Activated T-helper 1 cell treated with Interleukin-2 at 50 U/mL for 16 hours (primary cell): ENCODE data around the gene NARF.
"Not testable (repeated sequence)": the region's sequence is repeated elsewhere in the genome, so short reads cannot be mapped to it uniquely, and the experiment has no call there.

Source experiments
- DNase-seq: peaks from one replicate; pipeline ENCODE4 v3.0.0-alpha.2; 2020; ENCODE audit warnings: low read depth

The NARF gene

DNA sequence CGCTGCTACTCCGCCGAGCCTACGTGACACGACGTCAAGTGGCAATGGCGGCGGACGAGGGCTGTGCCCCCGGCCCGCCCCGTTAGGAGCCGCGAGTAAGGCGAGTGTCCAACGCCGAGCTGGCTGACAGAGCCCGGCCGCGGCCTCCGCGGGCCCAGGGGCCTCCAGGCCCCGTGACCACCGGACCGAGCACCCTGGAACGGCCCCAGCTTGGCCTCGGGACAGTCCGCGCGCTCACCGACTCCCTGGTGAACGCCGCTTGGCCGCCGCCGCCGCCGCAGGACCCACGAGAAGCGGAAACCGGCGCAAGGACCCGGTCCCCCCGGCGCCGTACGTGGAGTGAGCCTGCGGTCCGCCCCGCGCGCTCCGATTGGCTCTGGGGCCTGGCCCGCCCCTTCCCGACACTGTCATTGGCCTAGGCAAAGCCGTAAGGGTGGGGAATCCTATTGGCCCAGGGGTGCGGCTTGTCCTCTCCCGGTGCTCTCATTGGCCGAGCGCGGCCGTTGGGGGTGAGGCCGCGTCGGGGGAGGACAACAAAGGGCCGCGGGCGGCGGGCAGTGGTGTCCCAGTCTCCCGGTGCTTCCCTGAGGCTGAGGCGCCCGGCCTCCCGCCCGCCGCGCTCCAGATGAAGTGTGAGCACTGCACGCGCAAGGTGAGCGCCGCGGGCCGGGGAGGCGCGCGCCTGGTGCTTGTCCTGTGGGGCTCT lies at the start of gene NARF:
Gene NARF (plus strand): TSS at position 563 of the 706 bp plus-strand sequence. CDS start 63 bp downstream, at position 626.
- DNase-seq = peak; percentile 96

DNA sequence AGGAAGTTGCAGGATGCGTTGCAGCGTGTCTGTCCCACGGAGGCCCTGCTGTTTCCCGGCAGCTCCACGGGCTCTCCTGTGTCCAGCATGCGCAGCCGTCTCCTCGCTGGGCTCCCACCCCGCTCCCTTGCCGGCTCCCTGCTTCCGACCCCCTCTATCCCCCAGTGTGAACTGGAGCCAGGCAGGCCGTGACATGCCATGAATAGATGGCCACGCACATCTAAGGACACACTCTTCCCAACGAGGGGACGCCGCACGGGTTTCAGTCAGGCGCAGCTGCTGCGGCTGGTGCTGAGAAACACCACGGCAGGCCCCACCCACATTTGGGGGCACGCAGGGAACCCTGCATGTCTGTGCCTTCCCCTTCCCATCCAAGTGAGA lies 49.6 kb upstream of the NARF start:
- DNase-seq = no peak

DNA sequence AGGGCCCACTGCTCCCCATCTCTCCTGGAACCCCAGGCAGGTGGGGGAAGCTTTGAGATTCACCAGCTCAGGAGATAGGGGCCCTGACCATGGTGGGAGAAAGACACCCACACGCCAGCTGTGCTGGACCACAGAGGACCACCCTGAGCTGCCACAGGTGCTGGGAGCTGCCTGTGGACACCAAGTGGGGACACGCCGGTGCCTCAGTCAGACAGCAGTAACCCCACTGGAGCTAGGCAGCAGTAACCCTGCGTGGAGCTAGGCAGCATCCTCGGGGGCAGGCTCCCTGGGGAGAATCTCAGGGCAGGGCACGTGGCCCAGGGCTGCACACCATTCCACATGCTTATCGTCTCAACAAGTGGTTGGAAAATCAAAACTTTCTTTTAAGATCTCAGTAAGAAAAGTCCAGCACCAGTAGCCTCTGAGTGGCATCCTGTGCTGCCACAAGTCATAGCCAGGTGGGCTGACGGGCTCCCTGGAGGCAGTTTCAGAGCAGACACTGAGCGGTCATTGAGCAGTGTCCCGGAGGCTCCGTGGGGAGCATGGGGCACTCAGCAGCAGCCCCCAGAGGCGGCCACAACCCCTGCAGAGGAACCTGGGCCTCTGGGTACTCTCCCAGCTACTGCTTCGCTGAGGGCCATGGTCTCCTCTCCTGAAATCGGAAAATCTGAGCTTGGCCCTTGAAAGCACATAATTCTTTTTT lies 48.4 kb upstream of the NARF start:
- no peak for DNase-seq

DNA sequence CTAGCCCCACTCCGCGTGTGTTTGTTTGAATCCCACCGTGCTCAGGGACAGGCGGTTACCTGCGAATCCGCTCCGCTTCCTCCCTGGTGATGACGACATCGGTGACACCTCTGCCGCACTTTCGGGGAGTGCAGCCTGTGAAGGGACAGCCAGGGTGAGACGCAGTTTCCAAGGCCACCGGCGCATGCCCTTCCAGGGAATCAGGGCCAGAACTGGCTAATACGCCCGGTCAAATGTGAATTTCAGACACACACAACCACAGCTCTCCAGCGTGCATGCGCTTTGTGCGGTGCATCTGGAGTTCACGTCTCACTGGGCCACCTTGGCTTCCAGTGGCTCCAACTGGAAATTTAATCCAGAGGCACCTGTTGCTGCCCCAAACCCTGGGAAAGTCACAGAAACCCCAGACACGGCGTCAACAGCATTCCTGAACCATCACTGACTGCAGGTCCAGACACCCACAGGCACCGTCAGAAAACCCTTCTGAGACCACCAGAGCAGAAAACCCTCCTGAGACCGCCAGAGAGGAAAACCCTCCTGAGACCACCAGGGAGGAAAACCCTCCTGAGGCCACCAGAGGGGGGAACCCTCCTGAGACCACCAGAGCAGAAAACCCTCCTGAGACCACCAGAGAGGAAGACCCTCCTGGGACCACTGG lies 47.0 kb upstream of the NARF start:
- no peak for DNase-seq

DNA sequence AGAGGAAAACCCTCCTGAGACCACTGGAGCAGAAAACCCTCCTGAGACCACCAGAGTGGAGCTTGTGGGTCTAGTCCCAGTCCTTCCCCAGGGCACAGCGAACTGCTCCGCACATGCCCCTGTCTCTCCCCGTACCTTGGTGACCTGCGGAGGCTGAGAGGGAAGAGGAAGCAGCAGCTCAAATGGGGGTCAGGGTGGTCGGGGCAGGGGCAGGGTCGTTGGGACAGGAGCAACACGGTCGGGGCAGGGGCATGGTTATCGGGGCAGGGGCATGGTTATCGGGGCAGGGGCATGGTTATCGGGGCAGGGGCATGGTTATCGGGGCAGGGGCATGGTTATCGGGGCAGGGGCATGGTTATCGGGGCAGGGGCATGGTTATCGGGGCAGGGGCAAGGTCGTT lies 46.5 kb upstream of the NARF start:
- DNase-seq = not testable (repeated sequence)

DNA sequence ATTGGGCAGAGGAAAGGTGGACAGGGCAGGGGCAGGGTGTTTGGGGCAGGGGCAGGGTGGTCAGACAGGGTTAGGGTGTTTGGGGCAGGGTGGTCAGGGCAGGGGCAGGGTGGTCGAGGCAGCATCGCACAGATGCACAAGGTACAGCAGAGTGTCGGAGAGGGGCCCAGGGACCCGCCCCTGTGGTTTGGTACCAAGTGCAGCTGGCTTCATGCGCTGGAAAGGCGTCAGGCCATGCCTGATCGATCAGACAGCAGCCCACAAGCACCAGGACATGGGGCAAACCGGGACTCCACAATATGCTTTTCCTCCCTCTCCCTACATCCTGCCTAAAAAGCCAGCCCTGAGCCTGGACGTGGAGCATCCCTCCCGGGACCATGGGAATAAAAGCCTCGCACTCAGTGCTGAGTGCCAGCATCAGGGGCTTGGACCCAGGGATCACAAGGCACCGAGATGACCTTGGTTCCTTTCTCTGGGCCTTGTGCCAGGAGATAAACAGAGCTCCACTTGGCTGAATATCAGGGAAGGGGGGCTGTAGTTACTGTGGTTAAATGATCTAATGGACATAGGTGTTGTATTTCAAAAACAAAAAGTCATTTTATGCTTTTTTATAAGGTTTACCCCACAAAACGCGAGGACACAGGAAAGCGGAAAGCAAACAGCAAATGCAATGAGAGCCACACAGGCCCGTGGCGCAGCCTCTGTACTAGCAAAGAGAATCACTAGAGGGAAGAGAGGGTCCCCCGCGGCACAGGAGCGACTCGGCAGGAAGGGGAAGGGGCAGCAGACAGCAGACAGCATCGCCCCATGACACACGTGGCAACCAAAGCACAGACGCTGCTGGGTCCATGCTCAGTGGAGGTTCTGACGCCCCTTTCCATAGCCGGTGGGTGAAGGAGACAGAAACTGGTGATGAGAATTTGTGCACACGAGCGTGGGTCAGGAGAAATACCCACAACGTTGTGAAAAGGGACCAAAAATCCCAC lies 45.7 kb upstream of the NARF start:
- no peak for DNase-seq

DNA sequence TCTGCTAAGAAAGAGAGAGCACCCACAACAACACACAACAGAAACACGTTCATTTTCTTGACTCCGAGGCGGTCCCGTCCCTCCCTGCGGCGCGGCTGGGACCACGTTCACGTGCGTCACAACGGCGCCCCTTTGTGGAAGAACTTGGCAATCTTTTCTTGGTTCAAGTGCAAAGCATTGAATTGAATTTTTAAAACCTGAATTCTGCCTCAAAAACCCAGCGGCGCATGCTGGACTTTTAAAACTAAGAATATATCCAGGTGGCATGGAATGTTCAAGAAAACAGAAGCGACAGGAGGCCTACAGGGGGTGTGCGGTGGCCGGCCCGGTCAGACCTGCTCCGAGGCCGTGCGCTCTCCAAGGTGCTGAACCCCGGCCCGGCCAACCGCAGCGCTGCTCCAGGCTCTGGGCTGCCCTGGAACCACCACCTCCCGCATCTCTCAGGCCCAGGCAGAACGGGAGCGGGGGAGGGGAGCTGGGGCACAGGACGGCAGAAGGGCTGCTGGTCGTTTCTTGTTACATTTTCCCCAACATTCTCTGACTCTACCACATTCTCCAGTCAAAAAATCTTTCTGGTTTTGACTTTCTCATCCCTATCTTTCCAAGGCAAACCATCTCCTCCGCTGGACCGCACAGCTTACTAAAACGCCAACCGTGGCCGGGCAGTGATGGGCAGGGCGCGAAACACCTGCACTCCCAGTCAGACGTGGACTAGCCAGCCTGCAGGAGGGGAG lies 43.8 kb upstream of the NARF start:
- DNase-seq = peak; percentile 46

DNA sequence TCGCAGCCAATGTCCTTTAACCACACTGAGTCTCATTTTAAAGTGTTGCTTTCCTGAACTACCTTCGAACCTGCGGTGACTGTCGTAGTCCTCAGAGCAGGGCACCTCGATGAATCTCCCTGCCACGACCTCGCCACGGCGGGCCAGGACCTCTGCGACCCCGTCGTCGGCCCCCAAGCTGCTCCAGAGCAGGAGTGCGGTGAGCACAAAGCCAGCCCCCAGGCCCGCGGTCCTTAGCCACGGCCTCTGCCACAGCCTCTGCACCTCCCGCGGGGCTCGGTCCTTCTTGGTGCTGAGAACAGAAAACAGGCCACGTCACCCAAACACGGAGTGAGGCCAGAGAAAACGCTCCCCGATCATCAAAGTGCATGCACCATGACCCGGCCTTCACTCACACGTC lies 43.2 kb upstream of the NARF start:
- no peak for DNase-seq

DNA sequence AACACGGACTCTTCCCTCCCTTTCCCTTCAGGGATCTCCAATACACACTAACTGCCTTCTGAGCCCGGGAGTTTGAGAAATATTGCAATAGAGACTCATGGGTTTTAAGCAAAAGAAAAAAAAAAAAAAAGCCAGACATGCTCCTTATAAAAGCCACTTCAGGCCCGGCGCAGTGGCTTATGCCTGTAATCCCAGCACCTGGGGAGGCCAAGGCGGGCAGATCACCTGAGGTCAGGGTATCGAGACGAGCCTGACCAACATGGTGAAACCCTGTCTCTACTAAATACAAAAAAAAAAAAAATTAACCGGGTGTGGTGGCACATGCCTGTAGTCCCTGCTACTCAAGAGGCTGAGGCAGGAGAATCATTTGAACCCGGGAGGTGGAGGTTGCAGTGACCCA lies 42.8 kb upstream of the NARF start:
- no peak for DNase-seq

DNA sequence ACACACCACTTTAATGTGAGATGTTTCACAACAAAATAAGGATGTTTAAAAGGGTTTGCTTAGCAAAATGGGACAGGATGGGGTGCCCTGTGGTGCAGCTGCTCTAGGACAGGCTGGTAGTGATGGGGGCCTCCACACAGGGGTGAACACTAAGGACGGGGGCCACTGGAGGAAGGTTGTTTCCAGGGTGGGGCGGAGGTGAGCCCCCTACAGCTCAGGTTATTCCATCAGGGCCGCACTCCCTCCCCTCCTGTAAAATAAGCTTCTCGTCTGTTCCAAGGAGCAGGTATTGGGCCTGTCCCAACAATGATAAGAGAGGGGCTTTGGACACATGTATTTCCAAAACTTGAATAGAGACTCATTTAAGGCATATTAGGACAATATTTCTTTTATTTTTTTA lies 42.3 kb upstream of the NARF start:
- DNase-seq = no peak

DNA sequence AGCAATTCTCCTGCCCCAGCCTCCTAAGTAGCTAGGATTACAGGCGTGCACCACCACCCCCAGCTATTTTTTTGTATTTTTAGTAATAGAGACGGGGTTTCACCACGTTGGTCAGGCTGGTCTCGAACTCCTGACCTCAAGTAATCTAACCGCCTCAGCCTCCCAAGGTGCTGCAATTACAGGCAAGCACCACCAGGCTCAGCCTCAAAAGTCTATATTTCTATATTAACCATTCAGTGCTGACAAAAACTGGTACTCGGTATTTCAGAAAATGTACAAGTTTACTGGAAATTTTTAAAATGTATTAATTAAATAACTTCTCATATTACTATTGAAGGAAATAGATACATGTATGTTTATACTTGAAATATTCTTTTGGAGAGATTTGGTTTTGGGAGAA lies 41.8 kb upstream of the NARF start:
- no peak for DNase-seq

DNA sequence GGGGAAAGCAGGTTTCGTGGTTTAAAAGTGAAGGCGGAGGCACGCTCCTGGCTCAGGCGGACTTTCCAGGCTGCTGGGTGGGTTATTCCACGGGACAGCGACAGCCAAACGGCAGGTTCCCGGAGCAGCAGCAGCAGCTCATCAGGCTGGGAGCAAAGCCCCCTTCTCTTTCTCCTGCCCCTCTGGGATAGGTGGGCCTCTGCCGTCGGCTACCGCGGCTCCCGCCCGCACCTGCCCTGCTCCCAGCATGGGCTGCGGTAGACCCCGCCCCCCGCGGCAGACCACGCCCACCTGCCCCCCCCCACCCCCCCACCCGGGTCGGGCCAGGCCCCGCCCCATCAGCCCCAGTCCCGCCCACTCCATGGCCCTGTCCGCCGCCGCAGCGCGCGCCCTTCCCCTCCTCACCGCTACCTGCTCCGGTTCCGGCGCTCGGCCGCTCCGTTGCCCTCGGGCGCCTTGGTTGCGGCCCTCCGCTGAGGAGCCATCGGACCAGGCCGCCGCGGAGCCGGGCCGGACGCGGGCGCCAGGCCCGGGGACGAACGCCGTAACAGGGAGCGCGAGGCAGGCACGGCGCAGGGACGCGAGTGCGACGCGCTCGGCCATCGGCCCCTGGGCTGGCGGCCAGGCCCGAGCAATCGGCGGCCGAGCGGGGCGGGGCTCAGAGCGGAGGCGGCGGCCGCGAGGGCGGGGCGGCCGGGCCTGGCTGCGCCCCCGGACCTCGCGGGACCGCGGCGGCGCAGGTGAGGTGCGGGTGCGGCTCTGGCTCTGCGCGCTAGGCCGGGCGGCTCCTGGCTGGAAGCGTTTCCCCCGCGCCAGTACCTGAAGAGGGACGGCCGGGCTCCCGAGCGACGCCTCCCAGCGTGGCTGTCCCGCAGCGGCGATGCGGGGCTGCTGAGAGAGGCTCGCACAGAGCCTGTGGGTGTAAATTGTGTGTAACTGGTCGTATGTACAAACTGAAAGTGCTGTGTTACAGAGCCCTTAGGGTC lies 40.2 kb upstream of the NARF start, which contains the start of the genes HEXD and OGFOD3:
Gene HEXD (plus strand): TSS at position 347 of the 986 bp plus-strand sequence. CDS start 1,453 bp downstream, outside the sequence.
Gene OGFOD3 (minus strand): TSS at position 586 of the 986 bp plus-strand sequence. CDS start 101 bp downstream, at position 485.
- peak; percentile 81 for DNase-seq

DNA sequence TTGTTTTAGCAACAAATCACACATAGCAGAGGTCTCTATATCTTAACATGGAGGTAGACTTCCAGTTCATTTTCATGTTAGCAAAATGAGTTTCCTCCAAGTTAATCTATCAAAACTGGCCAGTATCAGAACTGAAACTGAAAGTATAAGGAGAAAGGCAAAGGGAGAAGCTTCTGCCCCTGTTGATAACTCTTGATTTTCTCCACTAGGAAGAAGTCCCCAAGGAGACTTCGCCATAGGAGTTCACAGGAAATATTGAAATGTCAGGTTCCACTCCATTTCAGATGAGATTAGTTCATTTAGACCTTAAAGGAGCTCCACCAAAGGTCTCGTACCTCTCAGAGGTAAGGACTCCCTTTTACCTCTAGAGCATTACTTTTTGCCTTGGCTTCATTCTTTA lies 39.0 kb upstream of the NARF start:
- no peak for DNase-seq

DNA sequence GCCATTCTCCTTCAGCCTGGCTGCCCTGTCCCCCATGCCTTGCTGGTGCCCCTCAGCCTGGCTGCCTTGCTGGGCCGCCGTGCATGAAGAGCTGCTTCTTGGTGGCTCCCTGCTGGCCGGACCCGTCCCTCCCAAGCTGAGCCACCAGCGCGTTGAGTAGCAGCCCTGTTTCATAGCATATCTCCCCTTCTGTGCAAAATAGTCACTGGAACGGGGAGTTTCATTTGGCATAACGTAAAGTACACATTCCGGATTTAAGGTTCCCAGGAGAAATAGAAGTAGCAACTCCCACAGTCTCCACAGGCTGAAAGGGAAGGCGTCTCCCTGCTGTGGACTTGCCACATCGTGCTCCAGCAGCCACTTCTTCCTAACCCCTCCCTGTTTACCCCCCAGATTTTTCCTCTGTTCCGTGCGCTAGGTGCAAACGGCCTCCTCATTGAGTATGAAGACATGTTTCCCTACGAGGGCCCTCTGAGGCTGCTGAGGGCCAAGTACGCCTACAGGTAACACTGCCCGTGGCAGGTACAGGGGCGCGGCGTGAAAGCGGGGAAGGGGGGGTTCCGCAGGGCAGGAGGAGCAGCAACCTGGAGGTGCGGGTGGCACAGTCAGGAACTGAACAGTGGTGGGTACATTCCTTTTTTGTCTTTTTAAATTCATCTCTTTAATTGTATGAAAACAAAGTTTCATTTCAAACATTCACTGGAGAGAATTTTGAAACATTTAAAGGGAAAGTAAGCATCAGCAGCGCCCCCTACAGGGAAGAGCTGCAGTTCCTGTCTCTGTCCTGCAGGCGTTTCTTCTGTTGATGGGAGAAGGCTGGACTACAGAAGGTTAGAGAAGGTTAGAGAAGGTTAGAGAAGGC lies 34.3 kb upstream of the NARF start:
- DNase-seq = peak; percentile 16

DNA sequence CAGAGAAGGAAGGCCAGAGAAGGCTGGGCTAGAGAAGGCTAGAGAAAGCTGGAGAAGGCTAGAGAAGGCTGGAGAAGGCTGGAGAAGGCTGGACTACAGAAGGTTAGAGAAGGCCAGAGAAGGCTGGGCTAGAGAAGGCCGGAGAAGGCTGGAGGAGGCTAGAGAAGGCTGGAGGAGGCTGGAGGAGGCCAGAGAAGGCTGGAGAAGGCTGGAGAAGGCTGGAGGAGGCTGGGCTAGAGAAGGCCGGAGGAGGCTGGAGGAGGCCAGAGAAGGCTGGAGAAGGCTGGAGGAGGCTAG lies 33.7 kb upstream of the NARF start:
- DNase-seq = no peak

DNA sequence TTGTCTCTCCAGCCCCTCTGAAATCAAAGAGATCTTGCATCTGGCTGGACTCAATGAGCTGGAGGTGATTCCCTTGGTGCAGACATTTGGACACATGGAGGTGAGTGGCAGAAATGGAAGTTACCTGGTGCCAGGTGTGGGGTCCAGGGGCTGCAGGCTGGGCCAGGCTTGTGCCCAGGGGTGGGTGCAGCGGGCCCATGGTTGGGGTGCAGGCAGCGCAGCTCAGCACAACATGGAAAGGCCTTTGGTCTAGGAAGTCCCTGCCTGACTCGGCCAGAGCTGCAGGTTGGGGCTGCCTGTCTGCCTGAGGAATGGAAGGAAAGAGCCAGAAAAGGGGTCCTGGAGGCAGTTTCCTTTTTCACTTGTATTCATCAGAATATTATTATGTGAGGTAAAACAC lies 30.0 kb upstream of the NARF start:
- DNase-seq = no peak

DNA sequence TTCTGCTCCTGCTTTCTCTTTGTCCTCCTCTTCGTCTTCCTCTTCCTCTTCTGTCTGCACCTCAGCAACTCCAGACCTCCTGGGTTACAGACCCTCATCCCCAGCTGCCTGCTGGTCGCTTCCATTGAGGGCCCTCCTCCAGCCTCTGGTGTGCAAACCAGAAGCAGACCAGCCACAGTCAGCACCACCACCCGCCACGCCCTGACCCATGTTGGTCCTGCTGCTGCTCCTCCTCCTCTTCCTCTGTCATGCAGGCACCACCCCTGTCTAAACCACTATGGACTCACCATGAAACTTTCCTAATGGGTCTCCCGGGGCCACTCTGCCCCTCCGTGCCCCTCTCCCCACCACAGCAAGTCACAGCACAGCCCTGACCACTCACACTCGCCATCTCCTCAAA lies 28.7 kb upstream of the NARF start:
- no peak for DNase-seq

DNA sequence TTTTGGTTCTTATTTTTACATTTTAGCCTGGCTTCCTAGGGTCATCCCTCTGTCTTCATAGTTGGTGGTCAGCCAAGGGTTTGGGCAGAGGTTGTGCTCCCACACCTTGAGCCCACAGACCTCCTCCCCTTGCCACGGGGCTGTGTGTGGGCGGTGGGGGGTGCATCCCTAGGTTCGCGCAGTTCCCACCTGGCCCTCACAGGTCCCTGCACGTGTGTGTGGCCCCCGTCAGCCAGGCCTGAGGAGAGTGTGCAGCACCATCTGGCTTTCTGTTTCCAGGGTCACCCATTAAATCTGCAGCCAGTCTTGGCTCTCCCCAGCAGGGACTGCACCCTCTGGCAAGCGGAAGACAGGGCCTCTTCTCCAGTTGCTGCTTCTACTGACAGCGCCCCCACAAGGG lies 26.5 kb upstream of the NARF start:
- DNase-seq = no peak

DNA sequence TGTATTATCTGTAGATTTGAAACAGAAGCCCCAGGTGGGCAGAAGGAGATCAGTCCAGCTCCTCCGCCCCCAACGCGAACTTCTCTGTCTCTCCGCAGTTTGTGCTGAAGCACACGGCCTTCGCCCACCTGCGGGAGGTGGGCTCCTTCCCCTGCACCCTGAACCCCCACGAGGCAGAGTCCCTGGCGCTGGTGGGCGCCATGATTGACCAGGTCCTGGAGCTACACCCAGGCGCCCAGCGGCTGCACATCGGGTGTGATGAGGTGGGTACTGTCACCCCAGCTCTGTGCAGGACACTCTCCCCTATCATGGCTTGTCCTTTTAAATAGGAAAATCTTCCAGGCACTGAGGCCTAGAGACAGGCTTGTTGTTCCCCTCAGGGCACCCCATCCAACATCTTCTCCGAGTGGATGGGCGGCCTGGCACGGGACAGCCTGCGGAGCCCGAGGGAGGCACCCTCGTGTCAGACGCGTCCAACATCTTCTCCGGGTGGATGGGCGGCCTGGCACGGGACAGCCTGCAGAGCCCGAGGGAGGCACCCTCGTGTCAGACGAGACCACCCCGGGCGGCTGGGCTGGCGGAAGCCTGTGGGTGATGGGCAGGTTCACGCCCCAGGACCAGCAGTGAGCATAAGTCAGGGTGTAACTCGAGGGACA lies 24.9 kb upstream of the NARF start:
- DNase-seq = no peak
